Stimulated activated CD4-positive, alpha-beta T cell treated with anti-CD3 and anti-CD28 coated beads, TNF-alpha, amount 100 ng/mL, for 24 hours (primary cell): ENCODE data around the gene COASY.
"Not testable (repeated sequence)": the region's sequence is repeated elsewhere in the genome, so short reads cannot be mapped to it uniquely, and the experiment has no call there.

ENCODE experiments used
- DNase-seq, 3 experiments: peaks; one replicate each; pipeline ENCODE4 v3.0.0-alpha.2; 2020; ENCODE audit warnings: low read depth in 3 of 3

The COASY gene

GRCh38 chr17:42531455-42532354, 30.2 kb upstream of the COASY start:
- DNase-seq: peak in 1 of 3 experiments; percentile 41

GRCh38 chr17:42535155-42536047, 26.5 kb upstream of the COASY start:
- DNase-seq: no peak

DNA sequence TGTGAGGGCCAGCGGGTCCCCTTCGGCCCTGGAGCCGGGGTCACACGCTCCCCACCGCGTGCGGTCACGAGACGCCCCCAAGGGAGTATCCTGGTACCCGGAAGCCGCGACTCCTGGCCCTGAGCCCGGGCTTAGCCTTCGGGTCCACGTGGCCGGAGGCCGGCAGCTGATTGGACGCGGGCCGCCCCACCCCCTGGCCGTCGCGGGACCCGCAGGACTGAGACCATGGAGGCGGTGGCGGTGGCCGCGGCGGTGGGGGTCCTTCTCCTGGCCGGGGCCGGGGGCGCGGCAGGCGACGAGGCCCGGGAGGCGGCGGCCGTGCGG, 25.9 kb upstream of the COASY start, which contains the start of gene NAGLU:
Gene NAGLU, plus strand, starts transcription at position 194 of the 324 bp plus-strand sequence. Its CDS starts 32 bp downstream, at position 226.
- DNase-seq: peak; percentile 71 to 90 (median 72)

DNA sequence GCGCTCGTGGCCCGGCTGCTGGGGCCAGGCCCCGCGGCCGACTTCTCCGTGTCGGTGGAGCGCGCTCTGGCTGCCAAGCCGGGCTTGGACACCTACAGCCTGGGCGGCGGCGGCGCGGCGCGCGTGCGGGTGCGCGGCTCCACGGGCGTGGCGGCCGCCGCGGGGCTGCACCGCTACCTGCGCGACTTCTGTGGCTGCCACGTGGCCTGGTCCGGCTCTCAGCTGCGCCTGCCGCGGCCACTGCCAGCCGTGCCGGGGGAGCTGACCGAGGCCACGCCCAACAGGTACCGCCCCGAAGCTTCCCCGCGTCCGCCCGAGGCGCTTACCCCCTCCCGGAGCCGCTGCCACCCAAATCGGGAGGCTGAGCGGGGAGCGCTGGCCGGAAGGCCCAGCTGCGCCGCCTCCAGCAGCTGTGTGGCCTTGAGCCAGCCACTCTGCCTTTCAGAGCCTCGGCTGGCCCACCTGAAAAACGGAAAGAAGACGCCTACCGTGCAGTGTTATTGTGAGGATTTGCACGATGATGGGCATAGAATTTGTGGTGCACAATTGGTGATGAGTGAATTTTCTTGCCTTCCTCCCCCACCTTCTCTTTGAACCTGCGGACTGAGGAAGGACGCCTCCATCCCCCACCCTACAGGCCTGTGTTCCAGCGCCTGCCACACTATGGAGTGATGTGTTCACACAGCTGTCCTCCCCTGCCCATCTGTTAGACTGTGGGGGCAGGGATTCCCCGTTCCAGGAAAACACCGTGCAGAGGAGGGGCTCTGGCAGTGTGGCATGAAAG, 25.4 kb upstream of the COASY start:
- peak; percentile 42 to 81 (median 59) for DNase-seq

GRCh38 chr17:42537156-42537805, 24.7 kb upstream of the COASY start:
- no peak for DNase-seq

DNA sequence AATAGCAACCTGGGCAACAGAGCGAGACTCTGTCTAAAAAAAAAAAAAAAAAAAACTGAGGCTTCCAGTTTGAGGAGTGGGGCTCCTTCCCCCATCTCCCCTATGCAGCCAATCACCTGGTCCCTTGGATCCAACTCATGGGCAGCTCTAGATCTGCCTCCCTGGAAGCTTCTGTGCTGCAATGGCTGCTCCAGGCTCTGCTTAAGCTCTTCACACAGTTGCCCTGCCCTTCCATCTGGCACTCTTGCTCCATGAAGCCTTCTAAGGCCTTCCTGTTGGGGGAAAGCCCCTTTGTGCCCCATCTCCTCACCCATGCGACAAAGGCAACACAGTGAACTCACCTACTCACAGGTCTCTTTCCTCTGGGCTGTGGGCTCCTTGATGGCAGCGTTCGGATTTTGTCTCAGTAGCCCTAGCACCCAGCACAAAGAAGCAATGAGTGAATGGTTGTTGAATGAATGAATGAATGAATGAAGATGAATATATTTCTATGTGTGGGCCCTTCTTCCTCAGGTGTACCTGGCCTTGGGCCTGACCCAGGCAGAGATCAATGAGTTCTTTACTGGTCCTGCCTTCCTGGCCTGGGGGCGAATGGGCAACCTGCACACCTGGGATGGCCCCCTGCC, 24.0 kb upstream of the COASY start:
- no peak for DNase-seq

- no peak for DNase-seq
Observed at GRCh38 chr17:42538482-42538881, 23.5 kb upstream of the COASY start.

DNA sequence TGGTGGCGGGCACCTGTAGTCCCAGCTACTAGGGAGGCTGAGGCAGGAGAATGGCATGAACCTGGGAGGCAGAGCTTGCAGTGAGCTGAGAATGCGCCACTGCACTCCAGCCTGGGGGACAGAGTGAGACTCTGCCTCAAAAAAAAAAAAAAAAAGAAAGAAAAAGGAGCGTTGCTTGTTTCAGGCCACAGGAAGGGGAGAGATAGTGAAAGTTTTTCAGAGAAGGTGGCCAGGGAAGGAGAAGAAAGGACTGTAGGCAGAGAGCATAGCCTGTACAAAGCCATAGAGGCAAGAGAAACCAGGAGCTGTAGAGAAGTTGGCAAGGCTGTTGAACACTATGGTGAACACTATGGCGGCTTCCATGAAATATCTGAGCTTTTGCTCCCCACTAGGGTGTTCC, 21.4 kb upstream of the COASY start:
- DNase-seq: not testable (repeated sequence)

- DNase-seq: no peak
Observed at GRCh38 chr17:42541041-42541833, 20.7 kb upstream of the COASY start.

DNA sequence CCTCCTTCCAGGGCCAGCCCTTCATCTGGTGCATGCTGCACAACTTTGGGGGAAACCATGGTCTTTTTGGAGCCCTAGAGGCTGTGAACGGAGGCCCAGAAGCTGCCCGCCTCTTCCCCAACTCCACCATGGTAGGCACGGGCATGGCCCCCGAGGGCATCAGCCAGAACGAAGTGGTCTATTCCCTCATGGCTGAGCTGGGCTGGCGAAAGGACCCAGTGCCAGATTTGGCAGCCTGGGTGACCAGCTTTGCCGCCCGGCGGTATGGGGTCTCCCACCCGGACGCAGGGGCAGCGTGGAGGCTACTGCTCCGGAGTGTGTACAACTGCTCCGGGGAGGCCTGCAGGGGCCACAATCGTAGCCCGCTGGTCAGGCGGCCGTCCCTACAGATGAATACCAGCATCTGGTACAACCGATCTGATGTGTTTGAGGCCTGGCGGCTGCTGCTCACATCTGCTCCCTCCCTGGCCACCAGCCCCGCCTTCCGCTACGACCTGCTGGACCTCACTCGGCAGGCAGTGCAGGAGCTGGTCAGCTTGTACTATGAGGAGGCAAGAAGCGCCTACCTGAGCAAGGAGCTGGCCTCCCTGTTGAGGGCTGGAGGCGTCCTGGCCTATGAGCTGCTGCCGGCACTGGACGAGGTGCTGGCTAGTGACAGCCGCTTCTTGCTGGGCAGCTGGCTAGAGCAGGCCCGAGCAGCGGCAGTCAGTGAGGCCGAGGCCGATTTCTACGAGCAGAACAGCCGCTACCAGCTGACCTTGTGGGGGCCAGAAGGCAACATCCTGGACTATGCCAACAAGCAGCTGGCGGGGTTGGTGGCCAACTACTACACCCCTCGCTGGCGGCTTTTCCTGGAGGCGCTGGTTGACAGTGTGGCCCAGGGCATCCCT, 18.5 kb upstream of the COASY start:
- DNase-seq: no peak

DNA sequence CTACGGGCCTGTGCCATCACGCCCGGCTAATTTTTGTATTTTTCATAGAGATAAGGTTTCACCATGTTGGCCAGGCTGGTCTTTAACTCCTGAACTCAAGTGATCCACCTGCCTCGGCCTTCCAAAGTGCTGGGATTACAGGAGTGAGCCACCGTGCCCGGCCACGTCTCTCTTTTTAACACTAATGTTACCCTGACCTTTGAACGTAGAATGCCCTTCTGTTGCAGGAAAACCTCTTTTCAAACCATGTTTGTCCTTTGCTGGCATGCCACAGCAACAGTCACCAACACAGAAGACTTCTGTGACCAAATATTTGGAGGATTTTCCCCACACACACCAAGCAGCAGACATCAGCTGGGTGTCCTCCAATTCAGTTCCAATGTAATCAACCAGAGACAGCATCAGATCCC, 17.1 kb upstream of the COASY start:
- DNase-seq: no peak

GRCh38 chr17:42545755-42546505, 16.0 kb upstream of the COASY start:
- not testable (repeated sequence) for DNase-seq

GRCh38 chr17:42547001-42547461, 14.9 kb upstream of the COASY start:
- no peak for DNase-seq

- no peak for DNase-seq
Observed at GRCh38 chr17:42547698-42548069, 14.3 kb upstream of the COASY start.

DNA sequence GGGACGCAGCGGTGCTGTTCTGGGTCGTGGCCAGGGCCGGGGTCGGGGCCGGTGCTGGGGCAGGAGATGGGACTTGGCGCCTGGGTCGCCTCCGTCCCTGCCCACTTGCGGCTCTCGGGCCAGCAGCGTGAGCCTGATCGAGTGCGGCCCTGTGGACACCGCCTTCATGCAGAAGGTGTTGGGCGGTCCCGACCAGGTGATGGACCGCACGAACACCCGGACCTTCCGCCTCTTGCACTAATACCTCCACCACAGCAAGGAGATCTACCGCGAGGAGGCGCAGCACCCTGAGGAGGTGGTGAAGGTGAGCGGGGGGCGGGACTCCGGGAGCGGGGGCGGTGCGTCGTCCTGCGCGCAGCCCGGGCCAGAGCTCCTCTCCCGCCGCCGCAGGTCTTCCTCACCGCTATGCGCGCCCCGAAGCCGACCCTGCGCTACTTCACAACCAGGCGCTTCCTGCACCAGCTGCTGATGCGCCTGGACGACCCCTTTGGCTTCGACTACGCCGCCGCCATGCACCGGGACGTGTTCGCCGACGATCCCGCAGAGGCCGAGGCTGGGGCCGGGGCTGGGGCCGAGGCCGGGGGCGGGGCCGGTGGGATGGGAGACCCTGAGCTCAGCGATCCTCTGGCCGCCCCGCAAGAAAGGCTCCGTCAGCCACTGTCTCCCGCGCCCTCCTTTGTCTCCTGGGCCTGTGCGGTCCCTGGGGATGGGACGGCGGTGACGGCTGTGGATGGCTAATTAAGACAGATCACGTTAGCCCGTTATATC, 13.7 kb upstream of the COASY start:
- DNase-seq: peak; percentile 47 to 82 (median 55)

- no peak for DNase-seq
Observed at GRCh38 chr17:42548993-42549755, 12.8 kb upstream of the COASY start.

DNA sequence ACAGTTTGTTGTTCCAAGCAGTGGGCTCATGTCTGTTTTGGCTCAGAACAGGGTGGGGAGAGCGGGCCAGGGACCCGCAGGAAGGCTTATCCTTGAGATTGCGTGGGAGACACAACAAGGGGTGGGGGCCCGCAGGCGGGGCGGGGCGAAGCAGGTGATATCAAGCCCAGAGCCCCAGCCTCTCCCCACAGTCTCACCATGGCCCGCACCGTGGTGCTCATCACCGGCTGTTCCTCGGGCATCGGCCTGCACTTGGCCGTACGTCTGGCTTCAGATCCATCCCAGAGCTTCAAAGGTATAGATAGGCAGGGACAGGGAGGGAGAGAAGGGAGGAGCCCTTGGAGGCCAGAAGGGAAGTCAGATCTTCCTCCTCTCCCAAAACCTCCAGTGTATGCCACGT, 9.2 kb upstream of the COASY start, which contains the start of gene HSD17B1:
Gene HSD17B1, plus strand, starts transcription at position 188 of the 400 bp plus-strand sequence. Its CDS starts 11 bp downstream, at position 199.
- DNase-seq: not testable (repeated sequence)
